Stimulated activated CD8-positive, alpha-beta memory T cell treated with anti-CD3 and anti-CD28 coated beads, Interleukin-15, amount 100 ng/mL, for 24 hours (primary cell): ENCODE measurements around the gene AKAP9.
"Not testable (repeated sequence)": the region's sequence is repeated elsewhere in the genome, so short reads cannot be mapped to it uniquely, and the experiment has no call there.

Experiments used
- DNase-seq: peaks from one replicate; pipeline ENCODE4 v3.0.0-alpha.2; 2020; ENCODE audit warnings: low read depth

Gene AKAP9

DNA sequence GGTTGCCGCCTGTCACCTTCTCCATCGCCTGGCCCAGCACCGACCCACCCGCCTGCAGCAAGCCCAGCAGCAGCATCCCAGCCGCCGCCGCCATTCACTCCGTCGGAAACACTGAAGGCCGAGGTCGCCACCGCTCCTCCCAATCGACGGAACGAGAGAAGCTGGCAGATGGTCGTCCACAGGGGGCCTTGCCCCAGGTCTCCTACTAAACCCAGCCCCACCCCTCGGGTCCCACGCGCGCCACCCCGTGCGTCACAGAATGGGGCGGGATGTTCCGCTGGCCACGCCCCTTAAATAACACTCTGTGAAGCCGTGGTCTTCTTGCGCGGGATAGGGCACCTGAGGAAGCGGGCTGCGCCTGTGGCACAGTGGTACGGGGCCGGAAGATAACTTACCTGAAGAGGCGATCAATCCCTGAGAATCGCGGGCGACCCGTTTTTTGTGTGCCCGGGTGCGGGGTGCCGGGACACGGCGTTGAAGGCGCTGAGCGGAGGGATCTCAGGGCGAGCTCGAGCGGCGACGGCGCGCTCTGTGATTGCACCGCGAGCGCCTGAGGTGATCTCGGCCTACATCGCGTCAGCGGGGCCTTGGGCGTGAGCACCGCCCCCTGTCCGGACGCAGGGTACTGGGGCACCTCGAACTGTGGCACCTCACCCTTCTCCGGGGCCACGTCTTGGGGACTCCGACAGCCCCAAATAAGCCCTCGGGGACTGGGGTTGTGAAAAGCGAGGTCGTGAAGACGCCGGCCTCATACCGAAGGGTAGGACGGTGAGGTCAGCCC lies 193.8 kb downstream of the AKAP9 start, which contains the start of gene CYP51A1:
Gene CYP51A1 (minus strand): TSS at position 207 of the 781 bp plus-strand sequence. CDS start 113 bp downstream, at position 94.
- peak; percentile 87 for DNase-seq

DNA sequence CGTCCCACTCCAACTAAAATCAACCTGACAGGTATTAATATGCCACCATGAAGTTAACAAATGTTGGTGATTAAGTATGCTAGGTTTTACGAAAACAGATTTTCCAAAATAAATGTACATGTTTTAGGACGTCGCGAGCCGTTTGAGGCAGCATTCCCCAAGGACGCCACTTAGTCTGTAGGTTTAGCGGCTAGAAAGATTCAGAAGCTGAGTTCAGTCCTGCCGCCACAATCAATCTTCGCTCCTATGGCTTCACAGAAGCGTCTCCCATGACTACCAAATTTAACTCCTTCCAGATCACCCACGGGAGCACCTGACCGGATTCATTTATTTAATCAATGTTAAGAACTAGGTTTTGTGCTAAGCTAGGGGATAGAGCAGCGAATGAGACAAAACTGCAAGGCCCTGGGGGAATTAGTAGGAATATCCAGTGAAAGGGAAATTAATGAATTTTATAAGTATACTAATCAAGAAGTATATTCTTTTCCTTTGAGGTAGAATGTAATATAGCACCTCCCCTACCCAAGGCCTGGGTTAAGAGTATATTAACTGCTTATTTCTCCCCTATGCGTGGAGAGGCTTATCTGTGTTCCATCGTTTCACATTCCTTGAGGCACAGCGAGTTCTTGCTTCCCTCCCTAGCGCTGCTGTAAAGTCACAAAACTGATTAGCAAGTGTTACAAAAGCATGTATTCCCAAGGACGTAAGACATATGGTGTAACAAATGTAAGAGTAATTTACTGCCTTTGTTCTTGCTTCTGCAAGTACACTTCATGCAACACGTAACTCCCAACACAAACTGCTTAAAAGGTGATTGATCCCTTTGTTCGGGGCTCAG lies 194.6 kb downstream of the AKAP9 start:
- no peak for DNase-seq

DNA sequence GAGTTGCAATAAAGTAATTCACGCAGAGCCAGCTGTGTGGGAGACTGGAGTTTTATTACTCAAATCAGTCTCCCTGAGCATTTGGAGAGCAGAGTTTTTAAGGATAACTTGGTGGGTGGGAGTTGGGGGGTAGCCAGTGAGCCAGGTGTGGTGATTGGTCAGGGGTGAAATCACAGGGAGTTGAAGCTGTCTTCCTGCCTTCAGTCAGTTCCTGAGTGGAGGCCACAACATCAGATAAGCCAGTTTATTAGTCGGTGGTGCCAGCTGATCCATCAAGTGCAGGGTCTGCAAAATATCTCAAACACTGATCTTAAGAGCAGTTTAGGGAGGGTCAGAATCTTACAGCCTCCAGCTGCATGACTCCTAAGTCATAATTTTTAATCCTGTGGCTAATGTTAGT lies 196.9 kb downstream of the AKAP9 start:
- DNase-seq = no peak

DNA sequence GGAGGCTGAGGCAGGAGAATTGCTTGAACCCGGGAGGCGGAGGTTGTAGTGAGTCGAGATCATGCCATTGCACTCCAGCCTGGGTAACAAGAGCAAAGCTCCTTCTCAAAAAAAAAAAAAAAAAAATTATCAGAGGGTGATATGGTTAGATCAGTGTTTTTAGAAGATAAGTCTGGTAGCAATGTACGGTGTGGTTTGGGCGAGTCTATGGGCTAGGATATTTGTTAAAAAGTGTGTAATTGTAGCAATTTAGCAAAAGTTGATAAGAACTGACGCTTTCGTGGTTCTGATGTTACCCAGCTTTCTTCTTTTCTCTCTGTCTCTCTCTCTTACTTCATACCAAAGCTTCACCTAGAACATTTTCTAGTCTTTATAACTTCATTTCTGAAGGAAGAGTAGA lies 200.5 kb downstream of the AKAP9 start:
- no peak for DNase-seq

DNA sequence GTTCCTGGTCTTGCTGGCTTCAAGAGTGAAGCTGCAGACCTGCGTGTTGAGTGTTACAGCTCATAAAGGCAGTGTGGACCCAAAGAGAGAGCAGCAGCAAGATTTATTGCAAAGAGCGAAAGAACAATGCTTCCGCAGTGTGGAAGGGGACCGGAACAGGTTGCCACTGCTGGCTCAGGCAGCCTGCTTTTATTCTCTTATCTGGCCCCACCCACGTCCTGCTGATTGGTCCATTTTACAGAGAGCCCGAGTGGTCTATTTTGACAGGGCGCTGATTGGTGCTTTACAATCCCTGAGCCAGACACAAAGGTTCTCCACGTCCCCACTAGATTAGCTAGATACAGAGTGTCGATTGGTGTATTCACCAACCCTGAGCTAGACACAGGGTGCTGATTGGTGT lies 202.1 kb downstream of the AKAP9 start:
- DNase-seq = not testable (repeated sequence)

DNA sequence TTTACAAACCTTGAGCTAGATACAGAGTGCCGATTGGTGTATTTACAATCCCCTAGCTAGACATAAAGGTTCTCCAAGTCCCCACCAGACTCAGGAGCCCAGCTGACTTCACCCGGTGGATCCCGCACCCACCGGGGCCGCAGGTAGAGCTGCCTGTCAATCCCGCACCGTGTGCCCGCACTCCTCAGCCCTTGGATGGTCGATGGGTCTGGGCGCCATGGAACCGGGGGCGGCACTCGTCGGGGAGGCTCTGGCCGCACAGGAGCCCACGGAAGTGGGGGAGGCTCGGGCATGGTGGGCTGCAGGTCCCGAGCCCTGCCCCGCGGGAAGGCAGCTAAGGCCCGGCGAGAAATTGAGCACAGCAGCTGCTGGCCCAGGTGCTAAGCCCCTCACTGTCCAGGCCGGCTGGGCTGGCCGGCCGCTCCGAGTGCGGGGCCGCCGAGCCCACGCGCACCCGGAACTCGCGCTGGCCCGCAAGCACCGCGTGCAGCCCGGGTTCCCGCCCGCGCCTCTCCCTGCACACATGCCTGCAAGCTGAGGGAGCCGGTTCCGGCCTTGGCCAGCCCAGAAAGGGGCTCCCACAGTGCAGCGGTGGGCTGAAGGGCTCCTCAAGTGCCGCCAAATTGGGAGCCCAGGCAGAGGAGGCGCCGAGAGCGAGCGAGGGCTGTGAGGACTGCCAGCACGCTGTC lies 202.7 kb downstream of the AKAP9 start:
- DNase-seq = not testable (repeated sequence)

DNA sequence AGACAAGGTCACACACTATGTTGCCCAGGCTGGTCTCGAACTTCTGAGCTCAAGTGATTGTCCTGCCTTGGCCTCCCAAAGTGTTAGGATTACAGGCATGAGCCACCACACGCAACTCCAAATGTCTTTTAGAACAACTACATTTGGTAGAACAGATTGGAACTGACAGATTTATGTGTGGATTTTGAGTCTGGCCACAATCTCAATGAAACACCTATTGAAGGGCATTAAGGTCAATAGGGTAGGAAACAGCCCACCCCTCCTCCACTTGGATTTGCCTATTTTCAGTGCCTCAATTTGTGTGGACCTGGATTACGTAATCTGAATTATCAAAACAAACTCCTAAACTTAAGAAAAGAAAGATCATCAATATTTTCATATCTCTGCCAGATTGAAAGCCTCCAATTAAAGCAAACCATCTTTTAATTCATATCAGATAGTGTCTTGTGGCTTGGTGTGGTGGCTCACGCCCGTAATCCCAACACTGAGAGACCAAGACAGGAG lies 209.1 kb downstream of the AKAP9 start:
- DNase-seq = no peak

DNA sequence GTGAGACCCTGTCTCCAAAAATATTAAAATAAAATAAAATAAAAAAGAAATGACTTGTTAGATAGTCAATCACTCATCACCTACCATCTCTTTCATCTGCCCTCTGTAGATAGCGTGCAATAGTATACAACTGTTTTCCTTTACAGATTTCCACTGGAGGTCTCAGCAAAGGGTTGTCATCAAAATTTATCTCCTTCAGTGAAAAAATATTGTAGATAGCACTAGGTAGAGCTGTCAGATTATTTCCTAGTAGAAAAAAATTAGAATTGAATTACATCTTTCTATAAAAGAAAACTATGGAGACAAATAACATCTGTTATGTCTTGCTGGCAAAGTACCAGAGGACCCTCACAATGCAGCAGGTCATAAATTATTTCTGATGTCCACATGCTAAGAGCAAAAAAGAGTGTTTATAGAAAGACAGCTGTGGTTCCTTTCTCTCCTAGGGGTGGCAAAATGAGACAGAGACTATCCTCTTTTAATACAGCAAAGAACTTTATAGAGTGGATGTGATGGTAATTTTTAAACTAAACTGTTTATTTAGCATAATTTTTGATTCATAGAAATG lies 209.9 kb downstream of the AKAP9 start:
- DNase-seq = no peak

DNA sequence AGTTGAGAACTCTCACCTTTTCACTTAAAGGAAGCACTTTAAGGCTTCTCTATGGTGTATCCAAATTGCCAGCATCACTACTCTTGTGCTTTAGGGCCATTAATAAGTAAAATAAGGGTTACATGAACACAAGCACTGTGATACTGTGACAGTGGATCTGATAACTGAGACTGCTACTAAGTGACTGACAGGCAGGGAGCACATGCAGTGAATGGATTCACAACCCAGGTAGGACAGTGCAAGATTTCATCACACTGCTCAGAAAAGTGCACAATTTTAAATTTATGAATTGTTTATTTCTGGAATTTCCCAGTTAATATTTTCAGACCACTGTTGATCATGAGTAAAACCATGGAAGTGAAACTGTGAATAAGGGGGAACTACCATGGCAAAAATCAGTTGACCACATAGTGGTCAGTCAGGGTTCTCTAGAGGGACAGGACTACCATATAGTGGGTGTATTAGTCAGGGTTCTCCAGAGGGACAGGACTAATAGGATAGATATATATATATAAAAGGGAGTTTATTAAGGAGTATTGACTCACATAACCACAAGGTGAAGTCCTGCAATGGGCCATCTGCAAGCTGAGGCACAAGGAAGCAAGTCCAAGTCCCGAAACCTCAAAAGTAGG lies 214.6 kb downstream of the AKAP9 start:
- no peak for DNase-seq

DNA sequence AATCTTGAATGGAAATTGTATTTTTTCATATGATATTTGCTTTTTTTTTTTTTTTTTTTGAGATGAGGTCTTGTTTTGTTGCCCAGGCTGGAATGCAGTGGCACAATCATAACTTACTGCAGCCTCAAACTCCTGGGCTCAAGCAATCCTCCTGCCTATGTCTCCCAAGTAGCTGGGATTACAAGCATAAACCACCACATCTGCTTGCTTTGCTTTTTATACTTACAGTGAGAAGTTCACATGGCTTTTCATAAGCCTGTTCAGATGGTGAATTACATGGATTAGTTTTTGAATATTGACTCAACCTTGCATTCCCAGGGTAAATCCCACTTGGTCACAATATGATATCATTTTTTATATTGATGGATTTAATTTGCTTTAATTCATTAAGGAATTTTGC lies 216.3 kb downstream of the AKAP9 start:
- no peak for DNase-seq

DNA sequence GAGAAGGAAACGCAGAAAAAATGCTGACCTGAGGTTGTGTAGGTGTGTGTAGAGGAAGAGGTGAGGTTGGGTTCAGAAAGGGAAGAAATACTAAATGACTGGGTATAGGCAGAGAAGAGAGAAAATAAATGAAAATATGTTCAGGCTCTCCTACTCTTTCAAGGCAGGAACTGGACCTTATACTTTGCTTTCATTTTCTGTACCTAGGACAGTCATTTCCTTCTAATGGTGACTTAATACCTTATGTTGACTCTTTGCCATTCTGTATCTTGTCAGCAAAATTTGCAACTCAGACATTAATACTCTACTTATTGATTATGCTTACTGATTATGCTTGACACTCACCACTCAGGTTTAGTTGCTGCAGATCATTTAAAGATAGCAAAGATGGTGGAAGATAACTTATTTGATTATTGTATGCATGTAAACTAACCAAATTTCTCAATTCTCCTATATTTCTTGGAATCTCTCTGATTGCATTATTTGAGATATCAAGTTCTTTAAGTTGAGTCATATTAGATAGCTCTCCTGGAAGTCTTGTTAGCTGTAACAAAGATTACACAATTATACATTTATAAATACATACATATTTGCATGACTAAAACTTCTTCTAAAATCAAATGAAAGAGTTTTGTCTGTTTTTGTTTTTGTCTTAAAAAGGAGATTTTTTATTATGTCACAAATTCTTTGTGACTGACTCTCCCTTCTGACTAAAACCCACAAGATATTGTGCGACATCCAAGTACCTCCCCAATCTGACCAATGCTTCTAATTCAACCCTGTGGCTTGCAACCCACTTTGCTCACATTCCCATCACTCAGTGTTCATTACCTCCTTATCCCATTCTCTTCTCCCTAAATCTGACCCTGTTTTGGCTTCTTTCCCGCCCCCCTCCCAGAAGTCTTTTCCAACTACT lies 218.3 kb downstream of the AKAP9 start:
- no peak for DNase-seq
